Astrocyte of the spinal cord (primary cell): Measurements from ENCODE around the gene ASB2.

Source experiments
- DNase-seq: peaks from one replicate; pipeline ENCODE4 v3.0.0; 2011; ENCODE audit warnings: low read depth, low spot score
- H3K4me3 ChIP-seq: 2 replicates; pipeline ENCODE4 v1.5.1; 2011; ENCODE audit warnings: low read depth, mild to moderate bottlenecking, low read length, moderate library complexity
- in situ Hi-C: cut with HindIII; loops from 2 replicates; pipeline ENCODE4 v1.10.0; 2017; ENCODE audit warnings: low sequenced_read_pairs
- TF ChIP-seq, protein P1 (sequence below): IDR thresholded peaks from 2 replicates; pipeline ENCODE4 v1.5.1; 2012; ENCODE audit warnings: low read depth, mild to moderate bottlenecking, low read length, inconsistent platforms

Gene ASB2

GRCh38 chr14:93956514-93957332, 19.6 kb downstream of the ASB2 start:
- DNase-seq = no peak
- in situ Hi-C loops = no loop called here
- TF ChIP-seq, protein P1, sequence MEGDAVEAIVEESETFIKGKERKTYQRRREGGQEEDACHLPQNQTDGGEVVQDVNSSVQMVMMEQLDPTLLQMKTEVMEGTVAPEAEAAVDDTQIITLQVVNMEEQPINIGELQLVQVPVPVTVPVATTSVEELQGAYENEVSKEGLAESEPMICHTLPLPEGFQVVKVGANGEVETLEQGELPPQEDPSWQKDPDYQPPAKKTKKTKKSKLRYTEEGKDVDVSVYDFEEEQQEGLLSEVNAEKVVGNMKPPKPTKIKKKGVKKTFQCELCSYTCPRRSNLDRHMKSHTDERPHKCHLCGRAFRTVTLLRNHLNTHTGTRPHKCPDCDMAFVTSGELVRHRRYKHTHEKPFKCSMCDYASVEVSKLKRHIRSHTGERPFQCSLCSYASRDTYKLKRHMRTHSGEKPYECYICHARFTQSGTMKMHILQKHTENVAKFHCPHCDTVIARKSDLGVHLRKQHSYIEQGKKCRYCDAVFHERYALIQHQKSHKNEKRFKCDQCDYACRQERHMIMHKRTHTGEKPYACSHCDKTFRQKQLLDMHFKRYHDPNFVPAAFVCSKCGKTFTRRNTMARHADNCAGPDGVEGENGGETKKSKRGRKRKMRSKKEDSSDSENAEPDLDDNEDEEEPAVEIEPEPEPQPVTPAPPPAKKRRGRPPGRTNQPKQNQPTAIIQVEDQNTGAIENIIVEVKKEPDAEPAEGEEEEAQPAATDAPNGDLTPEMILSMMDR = no peak
- H3K4me3 ChIP-seq = no peak overlapping the region

GRCh38 chr14:93955850-93956481, 20.4 kb downstream of the ASB2 start:
- H3K4me3 ChIP-seq = no peak overlapping the region
- TF ChIP-seq, protein P1 = no peak
- DNase-seq = no peak
- in situ Hi-C loops = no loop called here

DNA sequence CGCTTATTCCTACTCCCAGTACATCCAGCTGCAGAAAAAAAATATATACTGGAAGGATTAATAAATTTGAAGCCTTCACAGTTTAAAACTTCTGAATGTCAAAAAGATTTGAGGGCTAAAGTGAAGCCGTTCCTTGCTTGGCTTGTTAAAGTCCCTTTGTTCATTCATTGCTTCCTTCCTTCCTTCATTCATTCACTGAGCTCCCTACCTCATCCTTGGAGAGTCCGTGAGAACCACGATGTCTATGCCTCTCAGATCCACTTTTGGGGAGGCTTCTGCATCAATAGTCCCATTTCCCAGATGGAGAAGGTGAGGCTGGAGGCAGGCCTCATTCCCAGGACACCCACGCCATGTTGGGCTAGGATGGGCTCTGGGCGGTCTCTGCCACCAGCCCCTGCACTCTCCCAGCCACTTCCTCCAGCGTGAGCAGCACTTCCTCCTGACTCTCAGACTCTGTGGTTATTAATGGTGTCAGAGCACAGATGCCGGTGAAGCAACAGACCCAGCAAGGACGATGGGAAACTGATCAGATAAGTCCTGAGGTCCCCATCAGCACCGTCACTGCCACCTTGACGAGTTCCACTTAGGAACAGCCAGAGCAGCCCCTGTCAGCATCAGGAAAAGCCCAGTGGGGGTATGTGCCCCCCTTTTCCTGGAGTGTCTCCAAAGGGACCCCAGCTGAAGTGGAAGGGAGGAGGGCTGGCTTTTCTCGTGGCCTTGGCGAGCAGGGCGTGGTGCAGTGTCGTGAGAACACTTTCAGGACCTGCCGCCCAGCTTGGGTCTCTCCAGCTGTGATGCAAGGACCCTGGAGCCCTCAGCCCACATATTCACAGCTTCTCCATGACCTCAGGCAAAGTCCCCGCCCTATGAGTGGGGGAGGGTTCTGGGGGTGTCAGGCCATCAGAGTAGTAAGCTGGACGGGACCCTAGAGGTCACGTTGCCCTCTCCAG, 21.2 kb downstream of the ASB2 start:
- no peak overlapping the region for H3K4me3 ChIP-seq
- no peak for DNase-seq
- in situ Hi-C loops = no loop called here
- TF ChIP-seq, protein P1 = no peak

GRCh38 chr14:93954516-93954830, 21.9 kb downstream of the ASB2 start:
- TF ChIP-seq, protein P1 = no peak
- in situ Hi-C loops = no loop called here
- H3K4me3 ChIP-seq = no peak overlapping the region
- DNase-seq = no peak

- in situ Hi-C loops = no loop called here
- TF ChIP-seq, protein P1 = no peak
- DNase-seq = no peak
- H3K4me3 ChIP-seq = no peak overlapping the region
Measured at GRCh38 chr14:93953739-93954515, 22.4 kb downstream of the ASB2 start.

- in situ Hi-C loops = no loop called here
- no peak for DNase-seq
- H3K4me3 ChIP-seq = no peak overlapping the region
- TF ChIP-seq, protein P1 = no peak
Measured at GRCh38 chr14:93953263-93953662, 23.1 kb downstream of the ASB2 start.
